Posterior cingulate gyrus (tissue), 11 donors: ENCODE data around the gene OTOP1.
"Not testable (repeated sequence)": the region's sequence is repeated elsewhere in the genome, so short reads cannot be mapped to it uniquely, and the experiment has no call there.

Experiments
- DNase-seq, 10 donors: peaks; one replicate each; pipeline versions ENCODE4 v3.0.0 to v3.0.0-alpha.2; 2020 to 2021; ENCODE audit warnings: mixed read lengths in 3 of 10
- intact Hi-C: fragments of 100-400 bp; cut with DNase I; formaldehyde crosslinking; loops from one replicate; pipeline ENCODE4 v1.15.1; 2023

OTOP1 gene

GRCh38 chr4:4239551-4239950 lies 12.8 kb upstream of the OTOP1 start:
- DNase-seq, intact Hi-C loops: not testable (repeated sequence)

- no peak for DNase-seq
- intact Hi-C loops = no loop called here
These were observed 6.9 kb upstream of the OTOP1 start for GRCh38 chr4:4233610-4234009.

GRCh38 chr4:4228356-4228668 lies 1.6 kb upstream of the OTOP1 start:
- DNase-seq = no peak
- intact Hi-C loops = no loop called here

GRCh38 chr4:4227510-4228355 lies 1.0 kb upstream of the OTOP1 start:
- DNase-seq = peak in 1 of 10 donors; percentile 59
- intact Hi-C loops = no loop called here

- intact Hi-C loops = no loop called here
- peak in 2 of 10 donors; percentile 75 to 84 for DNase-seq
These were observed 669 bp downstream of the OTOP1 start for GRCh38 chr4:4225915-4226605.

GRCh38 chr4:4217113-4217512 lies 9.6 kb downstream of the OTOP1 start:
- intact Hi-C loops = no loop called here
- DNase-seq = no peak

- intact Hi-C loops = no loop called here
- DNase-seq = no peak
These were observed 10.1 kb downstream of the OTOP1 start for GRCh38 chr4:4216648-4217047.

- intact Hi-C loops, DNase-seq: not testable (repeated sequence)
These were observed 13.1 kb downstream of the OTOP1 start for GRCh38 chr4:4213674-4214073.

GRCh38 chr4:4206204-4206603 lies 20.5 kb downstream of the OTOP1 start:
- DNase-seq = no peak
- intact Hi-C loops = no loop called here

- intact Hi-C loops = no loop called here
- DNase-seq = no peak
These were observed 22.4 kb downstream of the OTOP1 start for GRCh38 chr4:4204401-4204745.

- DNase-seq = no peak
- intact Hi-C loops = no loop called here
These were observed 22.9 kb downstream of the OTOP1 start for GRCh38 chr4:4203688-4204400.

GRCh38 chr4:4202510-4202909 lies 24.2 kb downstream of the OTOP1 start:
- intact Hi-C loops = no loop called here
- no peak for DNase-seq

GRCh38 chr4:4200624-4201023 lies 26.1 kb downstream of the OTOP1 start:
- intact Hi-C loops = no loop called here
- DNase-seq = no peak

GRCh38 chr4:4195354-4195753 lies 31.4 kb downstream of the OTOP1 start:
- intact Hi-C loops = no loop called here
- no peak for DNase-seq

GRCh38 chr4:4188557-4188956 lies 38.2 kb downstream of the OTOP1 start:
- intact Hi-C loops = not testable (repeated sequence)

GRCh38 chr4:4185528-4185927 lies 41.2 kb downstream of the OTOP1 start:
- intact Hi-C loops = no loop called here

More at GRCh38 chr4:4188557-4188956, 38.2 kb downstream of the OTOP1 start:
- not testable (repeated sequence) for DNase-seq

GRCh38 chr4:4182835-4183568 lies 43.7 kb downstream of the OTOP1 start:
- intact Hi-C loops = no loop called here
- DNase-seq = no peak

More at GRCh38 chr4:4185528-4185927, 41.2 kb downstream of the OTOP1 start:
- DNase-seq = no peak

- intact Hi-C loops = no loop called here
These were observed 56.1 kb downstream of the OTOP1 start for GRCh38 chr4:4170596-4171150.

GRCh38 chr4:4167981-4168780 lies 58.5 kb downstream of the OTOP1 start:
- DNase-seq, intact Hi-C loops: not testable (repeated sequence)

More at GRCh38 chr4:4170596-4171150, 56.1 kb downstream of the OTOP1 start:
- DNase-seq = no peak
